ENCODE measurements around the gene MAB21L4.
"Not testable (repeated sequence)": the region's sequence is repeated elsewhere in the genome, so short reads cannot be mapped to it uniquely, and the experiment has no call there.

Gene MAB21L4

GRCh38 chr2:240856151-240856980 lies 39.6 kb downstream of the MAB21L4 start:
- peak in 1 of 3 experiments; percentile 20 for DNase-seq

GRCh38 chr2:240855670-240856069 lies 40.3 kb downstream of the MAB21L4 start:
- no peak for DNase-seq

GRCh38 chr2:240852671-240853314 lies 43.2 kb downstream of the MAB21L4 start:
- DNase-seq = no peak

GRCh38 chr2:240851078-240851991 lies 44.6 kb downstream of the MAB21L4 start:
- DNase-seq = peak; percentile 56 to 87 (median 60)

- no peak for DNase-seq
Measured at GRCh38 chr2:240850756-240851077, 45.2 kb downstream of the MAB21L4 start.

- DNase-seq = no peak
Measured at GRCh38 chr2:240850026-240850425, 45.9 kb downstream of the MAB21L4 start.

- no peak for DNase-seq
Measured at GRCh38 chr2:240848900-240849680, 46.9 kb downstream of the MAB21L4 start.

GRCh38 chr2:240847817-240848216 lies 48.1 kb downstream of the MAB21L4 start:
- DNase-seq = no peak

GRCh38 chr2:240846873-240847595 lies 48.9 kb downstream of the MAB21L4 start:
- DNase-seq = no peak

GRCh38 chr2:240846309-240846708 lies 49.6 kb downstream of the MAB21L4 start:
- DNase-seq = not testable (repeated sequence)

GRCh38 chr2:240840435-240841060 lies 55.4 kb downstream of the MAB21L4 start:
- peak; percentile 32 to 86 (median 69) for DNase-seq

GRCh38 chr2:240839152-240840143 lies 56.5 kb downstream of the MAB21L4 start:
- no peak for DNase-seq

GRCh38 chr2:240837621-240838020 lies 58.3 kb downstream of the MAB21L4 start:
- DNase-seq = no peak

- DNase-seq = no peak
Measured at GRCh38 chr2:240836781-240837467, 59.0 kb downstream of the MAB21L4 start.
